ENCODE results near the gene COL1A2. TPM values are rescaled to one million over a fixed set of nuclear protein-coding genes. Genes with fewer than 3 reads are reported as not detected.

The COL1A2 gene
- total RNA-seq, 1 experiment from 2014 or later = 3.0 TPM

GRCh38 chr7:94471604-94472003 lies 76.9 kb downstream of the COL1A2 start:
- BruUV-seq (replicated peaks) = no TSS peak
- intact Hi-C loops (cut with micrococcal nuclease) = no loop called here
- Histone ChIP-seq H3K9me2 (ENCODE audit: insufficient read depth) (no peaks in the 10 kb centered on the region), H3K36me3 (ENCODE audit: control insufficient read depth in 1 of 2, insufficient read depth in 2 of 2, low read length in 2 of 2) (no peaks in the 10 kb centered on the region), H3K79me2 (ENCODE audit: insufficient read depth, low read length) (no peaks in the 10 kb centered on the region), H3K27me3 (ENCODE audit: insufficient read depth, low read length) (no peaks in the 10 kb centered on the region), H3K4me3 (replicated peaks in 1 of 2; ENCODE audit: low read depth in 1 of 2, low read length in 2 of 2) (no peak overlapping the region), H2AFZ (ENCODE audit: low read depth, low read length, poor library complexity, severe bottlenecking) (no peak overlapping the region), H3K4me2 (ENCODE audit: low read length) (no peak overlapping the region), H3K9me3 (ENCODE audit: control insufficient read depth in 1 of 2, insufficient read depth in 1 of 2, low read depth in 1 of 2, low read length in 2 of 2) (no peaks in the 10 kb centered on the region), H3K4me1 (ENCODE audit: control insufficient read depth in 1 of 2, insufficient read depth in 2 of 2, low read length in 2 of 2) (no peaks in the 10 kb centered on the region), H3K9ac (ENCODE audit: low read length) (no peak overlapping the region), H4K20me1 (ENCODE audit: insufficient read depth) (no peaks in the 10 kb centered on the region), H3K27ac (ENCODE audit: low read depth, low read length) (no peak overlapping the region)
- TF ChIP-seq POLR2A (IDR thresholded peaks at IDR 0.05; ENCODE audit: borderline replicate concordance, extremely low read depth, insufficient read depth, insufficient read length) (no peak), JUND (IDR thresholded peaks at IDR 0.05) (no peak), RAD21 (IDR thresholded peaks at IDR 0.05; ENCODE audit: low read depth) (no peak), FOSL1 (IDR thresholded peaks at IDR 0.05; ENCODE audit: low read depth) (no peak), ZFX (IDR thresholded peaks at IDR 0.05) (no peak), ZNF274 (IDR thresholded peaks at IDR 0.05; ENCODE audit: low read depth, low read length) (no peak), CEBPB (IDR thresholded peaks at IDR 0.05; ENCODE audit: low read depth) (no peak), MAX (IDR thresholded peaks at IDR 0.05) (no peak)
- ChIA-PET POLR2A (no interaction called here), RAD21 (ENCODE audit: low non-redundant PET in 1 of 2, low total read pairs in 2 of 2, uncharacterized antibody in 2 of 2, unreplicated experiment in 2 of 2) (interaction anchor here in 1 of 2 experiments (1.0 kb wide), 1 partner anchor 234 kb away, joined by 3 read pairs; no protein-coding TSS in a partner anchor), CTCF (no interaction called here)
- DNase-seq (ENCODE audit: low read depth, low spot score) (no peak), ATAC-seq (no peak)

- Histone ChIP-seq H3K79me2 (ENCODE audit: insufficient read depth, low read length) (no peaks in the 10 kb centered on the region), H4K20me1 (ENCODE audit: insufficient read depth) (no peaks in the 10 kb centered on the region), H3K4me1 (ENCODE audit: control insufficient read depth in 1 of 2, insufficient read depth in 2 of 2, low read length in 2 of 2) (no peaks in the 10 kb centered on the region), H3K9ac (ENCODE audit: low read length) (no peak overlapping the region), H2AFZ (ENCODE audit: low read depth, low read length, poor library complexity, severe bottlenecking) (no peak overlapping the region), H3K4me2 (ENCODE audit: low read length) (no peak overlapping the region), H3K27ac (ENCODE audit: low read depth, low read length) (no peak overlapping the region), H3K9me3 (ENCODE audit: control insufficient read depth in 1 of 2, insufficient read depth in 1 of 2, low read depth in 1 of 2, low read length in 2 of 2) (no peaks in the 10 kb centered on the region), H3K4me3 (replicated peaks in 1 of 2; ENCODE audit: low read depth in 1 of 2, low read length in 2 of 2) (no peak overlapping the region), H3K9me2 (ENCODE audit: insufficient read depth) (no peaks in the 10 kb centered on the region), H3K36me3 (ENCODE audit: control insufficient read depth in 1 of 2, insufficient read depth in 2 of 2, low read length in 2 of 2) (no peaks in the 10 kb centered on the region), H3K27me3 (ENCODE audit: insufficient read depth, low read length) (no peaks in the 10 kb centered on the region)
- no peak for DNase-seq (ENCODE audit: low read depth, low spot score)
- RAD21 ChIA-PET (ENCODE audit: low non-redundant PET in 1 of 2, low total read pairs in 2 of 2, uncharacterized antibody in 2 of 2, unreplicated experiment in 2 of 2) = no interaction called here
- ATAC-seq = no peak
- POLR2A ChIA-PET = no interaction called here
- TF ChIP-seq EGR1 (IDR thresholded peaks at IDR 0.05; ENCODE audit: low read depth) (no peak), ZNF274 (IDR thresholded peaks at IDR 0.05; ENCODE audit: low read depth, low read length) (no peak)
- CTCF ChIA-PET = no interaction called here
- intact Hi-C loops (cut with micrococcal nuclease) = no loop called here
- no TSS peak for BruUV-seq (replicated peaks)
These were observed 77.9 kb downstream of the COL1A2 start for GRCh38 chr7:94472608-94473007.

All from HCT116 (cell line).